NCI-H146 (cell line): ENCODE measurements around the gene DEAF1.
A peak's percentile ranks its signal among the peaks of the same experiment; 100 is the strongest.

Experiments
- DNase-seq: peaks from one replicate; lab custom pipeline; 2025; lab: John Stamatoyannopoulos, UW

The DEAF1 gene

DNA sequence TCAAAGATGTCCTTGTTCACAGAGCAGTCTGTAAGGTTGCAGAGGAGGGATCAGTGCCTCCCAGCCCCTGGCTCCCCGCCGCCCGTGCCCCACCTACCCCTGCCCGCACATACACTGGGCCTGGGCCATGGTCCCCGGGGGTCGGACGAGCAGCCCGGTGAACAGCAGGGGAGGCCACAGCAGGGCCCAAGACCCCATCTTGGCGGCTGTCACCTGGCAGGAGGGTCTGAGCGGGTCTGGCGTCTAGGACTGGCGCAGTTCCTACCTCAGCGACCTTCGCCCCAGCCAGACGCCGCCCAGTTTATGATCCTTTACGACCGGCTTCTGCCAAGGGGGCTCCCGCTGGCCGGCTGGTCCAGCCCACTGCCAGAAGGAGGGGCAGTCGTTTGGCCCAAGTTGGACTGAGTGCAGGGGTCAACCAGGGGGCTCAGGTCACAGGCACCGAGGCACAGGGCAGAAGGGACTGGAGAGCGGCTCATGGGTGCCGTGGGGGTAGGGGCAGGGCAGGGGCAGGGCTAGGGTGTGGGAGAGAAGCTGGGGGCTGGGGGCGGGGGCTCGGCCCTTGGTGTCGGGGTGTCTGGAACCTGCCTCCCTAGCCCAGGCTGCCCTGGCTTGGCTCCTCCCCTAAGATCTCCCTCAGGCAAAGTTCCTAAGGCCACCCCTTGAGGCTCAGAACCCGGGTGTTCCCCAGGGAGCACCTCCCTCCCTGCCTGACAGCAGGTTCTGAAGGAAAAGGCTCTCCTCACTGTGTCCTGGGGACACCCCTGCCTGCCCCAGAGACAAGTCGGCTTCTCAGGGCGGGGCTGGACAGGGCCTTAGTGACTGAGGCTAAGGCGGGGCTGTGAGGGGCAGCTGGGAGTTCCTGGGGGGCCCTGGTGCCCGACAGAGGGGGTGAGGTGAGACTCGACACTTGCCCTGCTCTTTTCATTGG lies 70.1 kb downstream of the DEAF1 start, which contains the start of gene CDHR5:
Gene CDHR5 (minus strand): TSS at position 251 of the 931 bp plus-strand sequence. CDS start 53 bp downstream, at position 198.
- DNase-seq: no peak

GRCh38 chr11:623999-624704 lies 70.9 kb downstream of the DEAF1 start:
- no peak for DNase-seq

DNA sequence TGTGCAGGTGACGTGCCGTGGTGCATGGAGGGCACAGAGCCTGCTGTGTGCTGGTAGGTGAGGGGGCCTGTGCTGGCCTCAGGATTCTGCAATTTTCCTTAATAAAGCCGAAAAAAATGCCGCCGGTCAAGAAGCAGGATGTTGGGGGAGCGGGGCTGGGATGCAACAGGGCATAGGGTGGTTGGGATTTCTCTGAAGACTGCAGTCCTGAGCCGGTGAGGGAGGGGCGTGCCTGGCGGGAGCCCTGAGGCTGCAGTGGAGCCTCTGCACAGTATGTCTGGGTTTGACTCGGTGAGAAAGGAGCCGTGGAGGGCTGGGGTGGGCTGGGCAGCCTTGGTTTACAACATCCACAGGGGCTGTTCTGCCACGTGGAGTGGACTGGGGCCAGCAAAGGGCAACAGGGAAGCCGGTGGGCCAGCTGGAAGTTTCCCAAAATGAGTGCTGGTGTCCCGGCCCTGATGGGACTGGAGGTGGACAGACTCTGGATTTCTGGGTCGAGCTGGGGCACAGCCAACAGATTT lies 71.6 kb downstream of the DEAF1 start:
- no peak for DNase-seq

DNA sequence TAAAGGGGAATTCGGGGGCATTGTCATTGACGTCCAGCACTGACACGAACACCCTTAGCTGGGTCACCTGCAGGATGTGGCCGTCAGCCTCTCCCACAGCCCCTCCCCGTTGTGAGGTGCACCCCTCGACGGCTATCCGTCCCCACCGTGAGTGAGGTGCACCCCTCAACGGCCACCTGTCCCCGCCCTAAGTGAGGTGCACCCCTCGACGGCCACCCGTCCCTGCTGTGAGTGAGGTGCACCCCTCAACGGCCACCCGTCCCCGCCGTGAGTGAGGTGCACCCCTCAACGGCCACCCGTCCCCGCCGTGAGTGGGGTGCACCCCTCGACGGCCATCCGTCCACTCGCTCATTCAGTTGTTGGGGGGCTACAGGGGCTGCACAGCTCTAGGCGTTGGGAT lies 73.2 kb downstream of the DEAF1 start:
- DNase-seq: no peak

- DNase-seq: no peak
These were observed 73.8 kb downstream of the DEAF1 start for GRCh38 chr11:620935-621814.

- no peak for DNase-seq
These were observed 74.8 kb downstream of the DEAF1 start for GRCh38 chr11:620201-620600.

DNA sequence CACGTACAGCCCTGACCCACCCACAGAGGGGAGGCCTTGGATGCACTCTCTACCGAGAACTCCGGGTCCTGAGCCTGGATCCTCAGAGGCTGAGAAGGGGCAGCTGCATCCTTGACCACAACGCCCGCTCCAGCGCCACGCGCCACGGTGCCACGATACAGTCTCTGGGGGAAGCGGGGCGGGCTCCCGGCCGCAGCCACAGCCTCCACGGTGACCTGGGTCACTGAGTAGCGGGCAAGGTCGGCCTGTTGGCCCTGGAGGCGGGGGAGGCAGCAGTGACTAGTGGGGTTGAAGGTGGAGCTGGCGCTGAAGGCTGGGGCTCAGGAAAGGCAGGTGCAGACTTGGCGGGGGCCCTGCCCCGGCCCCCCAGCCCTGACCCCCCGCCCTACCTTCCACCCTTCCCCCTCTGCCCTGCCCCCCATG lies 75.4 kb downstream of the DEAF1 start:
- no peak for DNase-seq

DNA sequence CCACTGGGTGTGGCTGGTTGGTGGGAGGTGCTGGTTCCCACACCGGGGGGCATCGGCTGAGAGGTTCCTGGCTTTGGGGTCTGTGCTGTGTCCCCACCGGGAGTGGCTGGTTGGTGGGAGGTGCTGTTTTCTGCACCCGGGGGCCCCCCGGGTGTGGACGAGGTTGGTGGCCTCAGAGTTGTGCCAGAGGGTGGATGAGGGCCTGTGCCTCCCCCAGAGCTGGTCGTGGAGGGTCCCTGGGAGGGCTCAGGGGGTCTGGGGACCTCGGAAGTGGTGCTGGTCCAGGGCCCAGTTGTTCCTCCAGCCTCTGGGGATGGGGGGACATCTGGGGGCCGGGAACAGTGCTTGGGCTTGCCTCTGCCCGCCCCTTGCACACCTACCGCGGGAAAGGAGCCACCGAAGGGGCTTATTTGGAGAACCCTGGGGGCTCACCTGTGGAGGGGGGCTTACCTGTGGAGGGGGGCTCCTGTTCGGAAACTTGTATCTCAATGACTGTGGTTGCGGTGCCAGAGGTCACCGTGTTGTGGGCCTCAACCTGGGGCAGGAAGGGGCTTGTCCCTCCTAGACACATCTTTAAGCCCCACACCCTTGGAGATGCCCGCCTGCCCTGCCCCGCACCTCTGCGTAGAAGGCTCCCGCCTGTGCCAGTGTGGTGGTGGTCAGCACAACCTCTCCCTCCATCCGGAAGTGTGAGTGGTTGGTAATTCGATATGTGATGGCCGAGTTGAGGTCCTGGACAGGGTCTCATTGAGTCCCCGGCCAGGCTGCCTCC lies 76.0 kb downstream of the DEAF1 start:
- DNase-seq: no peak

DNA sequence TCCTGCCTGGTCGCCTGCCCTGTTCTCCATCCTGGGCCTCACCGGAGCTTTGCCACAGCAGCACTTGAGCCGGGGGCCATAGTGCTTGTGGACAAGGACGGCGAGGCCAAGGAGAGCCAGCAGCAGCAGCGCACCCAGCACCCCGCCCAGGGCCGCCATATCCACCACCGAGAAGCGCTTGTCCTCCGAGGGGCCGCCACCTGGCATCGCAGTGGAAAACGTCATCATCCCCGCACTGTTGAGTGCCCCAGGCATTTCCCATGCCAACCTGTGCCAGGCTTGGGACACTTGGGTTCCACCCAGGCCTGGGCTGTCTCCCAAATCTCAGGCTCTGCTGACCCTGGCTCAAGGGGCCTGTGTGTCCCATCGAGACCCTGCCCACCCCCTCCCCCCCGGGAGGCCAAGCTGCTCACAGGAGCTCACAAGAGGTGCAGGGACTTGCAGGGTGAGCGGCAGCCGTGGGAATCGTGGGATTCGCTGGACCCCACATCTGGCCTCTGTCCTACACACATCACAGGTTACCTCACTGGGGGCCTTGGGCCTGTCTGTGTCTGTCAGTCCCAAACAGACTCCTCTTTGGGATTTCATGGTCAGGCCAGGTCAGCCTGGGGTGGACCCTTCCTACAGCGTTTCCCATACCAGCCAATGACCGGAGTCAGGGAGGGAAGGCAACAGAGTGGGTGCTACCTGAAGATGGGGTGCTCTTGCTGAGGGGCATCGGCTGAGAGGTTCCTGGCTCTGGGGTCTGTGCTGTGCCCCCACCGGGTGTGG lies 76.9 kb downstream of the DEAF1 start:
- no peak for DNase-seq

- DNase-seq: no peak
These were observed 77.7 kb downstream of the DEAF1 start for GRCh38 chr11:617199-617911.

GRCh38 chr11:616320-617198 lies 78.5 kb downstream of the DEAF1 start:
- no peak for DNase-seq

- DNase-seq: peak; percentile 74
These were observed 79.3 kb downstream of the DEAF1 start, which contains the start of gene IRF7 for GRCh38 chr11:615504-616319. Gene IRF7, minus strand, starts transcription at chr11:615950. Its CDS starts 586 bp downstream, at chr11:615364.

- no peak for DNase-seq
These were observed 80.2 kb downstream of the DEAF1 start for GRCh38 chr11:614623-615503.

DNA sequence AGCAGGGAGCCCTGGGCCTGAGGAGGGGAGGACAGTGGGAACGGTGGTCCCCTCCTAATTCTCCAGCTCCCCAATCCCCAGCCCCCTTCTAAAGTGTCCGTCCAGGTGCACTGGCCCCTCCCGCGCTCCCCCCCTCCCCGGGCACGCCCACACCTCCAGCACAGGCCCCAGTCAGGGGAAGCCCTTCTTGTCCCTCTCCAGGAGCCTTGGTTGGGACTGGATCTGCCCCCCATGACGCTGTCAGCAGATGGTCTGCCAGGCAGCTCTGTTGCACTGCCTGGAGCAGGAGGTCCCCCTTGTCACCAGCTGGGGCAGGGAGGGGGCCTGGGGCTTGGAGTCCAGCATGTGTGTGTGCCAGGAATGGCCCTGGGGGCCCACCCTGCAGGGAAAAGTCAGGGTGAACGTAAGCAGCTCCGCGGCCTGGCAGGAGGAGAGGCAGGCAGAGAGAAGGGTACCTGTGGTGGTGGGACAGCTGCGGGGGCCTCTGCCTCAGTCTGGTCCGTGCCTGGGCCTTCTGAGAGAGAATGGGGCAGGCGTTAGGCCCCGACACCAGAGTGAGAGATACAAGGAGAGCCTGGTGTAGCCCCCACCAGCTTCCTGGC lies 80.9 kb downstream of the DEAF1 start:
- no peak for DNase-seq

DNA sequence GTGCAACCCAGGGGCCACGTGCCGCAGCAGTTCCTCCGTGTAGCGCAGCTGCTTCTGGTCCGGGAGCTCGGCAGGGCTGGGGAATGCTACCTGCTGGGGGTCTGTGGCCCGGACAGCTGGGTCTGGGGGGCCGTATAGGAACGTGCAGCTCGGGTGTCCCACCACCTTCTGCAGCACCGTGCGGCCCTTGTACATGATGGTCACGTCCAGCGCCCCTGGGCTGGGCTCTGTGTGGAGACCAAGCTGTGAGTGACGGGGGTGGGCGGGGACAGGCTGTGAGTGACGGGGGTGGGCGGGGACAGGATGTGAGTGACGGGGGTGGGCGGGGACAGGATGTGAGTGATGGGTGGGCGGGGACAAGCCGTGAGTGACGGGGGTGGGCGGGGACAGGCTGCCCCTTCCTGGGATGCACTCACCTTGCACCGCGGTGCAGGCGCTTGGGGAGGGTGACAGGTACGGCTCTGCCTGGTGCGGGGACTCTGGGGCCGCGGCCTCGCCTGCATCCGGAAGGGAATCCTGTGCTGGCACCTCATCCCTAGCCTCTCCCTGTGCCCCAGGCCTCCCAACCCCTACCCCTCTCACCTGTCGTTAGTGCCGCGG lies 81.6 kb downstream of the DEAF1 start:
- peak; percentile 18 for DNase-seq

DNA sequence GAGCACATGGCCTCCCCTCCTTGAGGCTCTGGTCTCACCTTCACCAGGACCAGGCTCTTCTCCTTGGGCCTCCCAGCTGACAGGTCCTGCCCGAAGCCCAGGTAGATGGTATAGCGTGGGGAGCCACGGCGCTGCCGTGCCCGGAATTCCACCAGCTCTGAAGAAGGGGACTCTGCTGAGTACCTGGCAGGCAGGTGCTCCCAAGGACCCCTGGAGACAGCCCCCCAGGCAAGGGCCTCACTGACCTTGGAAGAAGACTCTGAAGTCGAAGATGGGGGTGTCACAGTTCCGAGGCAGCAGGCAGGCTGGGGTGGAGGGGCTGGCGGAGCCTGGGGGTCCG lies 82.1 kb downstream of the DEAF1 start:
- no peak for DNase-seq
